Mesenchymal stem cell (in vitro differentiated cells and primary cell): ENCODE measurements around the gene CYBRD1.

Source experiments
- DNase-seq: peaks from one replicate; pipeline ENCODE4 v3.0.0-alpha.2; 2013
- H2AFZ ChIP-seq: one replicate; pipeline ENCODE4 v1.6.1; 2013; ENCODE audit warnings: low read depth, mild to moderate bottlenecking, control low read depth, inconsistent platforms, low read length, moderate library complexity
- H2AK5ac ChIP-seq: 2 replicates; pipeline ENCODE4 v1.6.1; 2013; ENCODE audit warnings: low read length, moderate library complexity, mild to moderate bottlenecking, inconsistent platforms; ENCODE audit not compliant: severe bottlenecking
- H2BK120ac ChIP-seq: one replicate; pipeline ENCODE4 v1.6.1; 2013; ENCODE audit warnings: low read depth, mild to moderate bottlenecking, inconsistent platforms, low read length, moderate library complexity
- H2BK12ac ChIP-seq, 2 experiments: one replicate each; pipeline ENCODE4 v1.6.1; 2013; ENCODE audit warnings: inconsistent platforms in 2 of 2, low read length in 2 of 2, mild to moderate bottlenecking in 2 of 2, moderate library complexity in 2 of 2, control low read depth in 1 of 2
- H2BK15ac ChIP-seq: one replicate; pipeline ENCODE4 v1.6.1; 2013; ENCODE audit warnings: mild to moderate bottlenecking, low read depth, inconsistent platforms; ENCODE audit not compliant: poor library complexity, severe bottlenecking
- H2BK5ac ChIP-seq: 2 replicates; pipeline ENCODE4 v1.6.1; 2013; ENCODE audit warnings: low read depth, mild to moderate bottlenecking, low read length, control low read depth, inconsistent platforms; ENCODE audit not compliant: poor library complexity, severe bottlenecking
- H3K14ac ChIP-seq, 2 experiments: one replicate each; pipeline ENCODE4 v1.6.1; 2013; ENCODE audit warnings: inconsistent platforms in 2 of 2, low read length in 2 of 2, control low read depth in 1 of 2, mild to moderate bottlenecking in 1 of 2, moderate library complexity in 1 of 2
- H3K18ac ChIP-seq, 2 experiments: one replicate each; pipeline ENCODE4 v1.6.1; 2013; ENCODE audit warnings: inconsistent platforms in 2 of 2, low read length in 2 of 2, control low read depth in 1 of 2, low read depth in 1 of 2, mild to moderate bottlenecking in 1 of 2
- H3K23ac ChIP-seq, 2 experiments: one replicate each; pipeline ENCODE4 v1.6.1; 2013; ENCODE audit warnings: inconsistent platforms in 2 of 2, low read length in 2 of 2, mild to moderate bottlenecking in 2 of 2, moderate library complexity in 2 of 2, control low read depth in 1 of 2
- H3K27ac ChIP-seq: 2 replicates; pipeline ENCODE4 v1.5.1; 2013; ENCODE audit warnings: mild to moderate bottlenecking, moderate library complexity, low read length, control low read depth, inconsistent platforms; ENCODE audit not compliant: poor library complexity, severe bottlenecking
- H3K27me3 ChIP-seq, 2 experiments: 2 replicates each; pipeline versions ENCODE4 v1.6.1 to v1.7.0; 2013; ENCODE audit warnings: low read length in 2 of 2, mild to moderate bottlenecking in 2 of 2, moderate library complexity in 2 of 2, control low read depth in 1 of 2, inconsistent platforms in 1 of 2; ENCODE audit not compliant: control insufficient read depth in 1 of 2, insufficient read depth in 1 of 2
- H3K36me3 ChIP-seq, 2 experiments: 2 replicates each; pipeline versions ENCODE4 v1.6.1 to v1.7.0; 2013; ENCODE audit warnings: low read length in 2 of 2, control low read depth in 1 of 2, inconsistent platforms in 1 of 2, low read depth in 1 of 2, mild to moderate bottlenecking in 1 of 2; ENCODE audit not compliant: insufficient read depth in 2 of 2, control insufficient read depth in 1 of 2
- H3K4ac ChIP-seq, 2 experiments: one replicate each; pipeline ENCODE4 v1.6.1; 2013; ENCODE audit warnings: inconsistent platforms in 2 of 2, low read length in 2 of 2, mild to moderate bottlenecking in 2 of 2, moderate library complexity in 2 of 2, control low read depth in 1 of 2, low read depth in 1 of 2
- H3K4me1 ChIP-seq: 2 replicates; pipeline ENCODE4 v1.6.1; 2013; ENCODE audit warnings: low read depth, low read length, control low read depth; ENCODE audit not compliant: control insufficient read depth, insufficient read depth
- H3K4me2 ChIP-seq: 2 replicates; pipeline ENCODE4 v1.6.1; 2013; ENCODE audit warnings: low read length, mild to moderate bottlenecking, inconsistent platforms; ENCODE audit not compliant: poor library complexity, severe bottlenecking
- H3K4me3 ChIP-seq, 2 experiments: 2 replicates each; pipeline versions ENCODE4 v1.5.1 to v1.7.0; 2013; ENCODE audit warnings: low read length in 2 of 2, mild to moderate bottlenecking in 2 of 2, control low read depth in 1 of 2, low read depth in 1 of 2; ENCODE audit not compliant: insufficient read depth in 1 of 2
- H3K79me1 ChIP-seq: replicated peaks from 2 replicates; pipeline ENCODE4 v1.6.1; 2013; ENCODE audit warnings: mild to moderate bottlenecking, control low read depth, low read length, inconsistent platforms; ENCODE audit not compliant: poor library complexity, severe bottlenecking
- H3K9ac ChIP-seq: 2 replicates; pipeline ENCODE4 v1.7.0; 2013; ENCODE audit warnings: mild to moderate bottlenecking, low read length, moderate library complexity
- H3K9me3 ChIP-seq: 2 replicates; pipeline ENCODE4 v1.7.0; 2013; ENCODE audit warnings: mild to moderate bottlenecking, low read length; ENCODE audit not compliant: control insufficient read depth
- H4K8ac ChIP-seq: one replicate; pipeline ENCODE4 v1.6.1; 2013; ENCODE audit warnings: inconsistent platforms, mild to moderate bottlenecking, low read length, moderate library complexity
- H4K91ac ChIP-seq: one replicate; pipeline ENCODE4 v1.6.1; 2013; ENCODE audit warnings: mild to moderate bottlenecking, low read length, inconsistent platforms
- WGBS: methylation state at CpG from one replicate; pipeline ENCODE4 v1.1.7; 2013; ENCODE audit warnings: mixed read lengths; 5-methylcytosine and 5-hydroxymethylcytosine counted together

Gene CYBRD1

DNA sequence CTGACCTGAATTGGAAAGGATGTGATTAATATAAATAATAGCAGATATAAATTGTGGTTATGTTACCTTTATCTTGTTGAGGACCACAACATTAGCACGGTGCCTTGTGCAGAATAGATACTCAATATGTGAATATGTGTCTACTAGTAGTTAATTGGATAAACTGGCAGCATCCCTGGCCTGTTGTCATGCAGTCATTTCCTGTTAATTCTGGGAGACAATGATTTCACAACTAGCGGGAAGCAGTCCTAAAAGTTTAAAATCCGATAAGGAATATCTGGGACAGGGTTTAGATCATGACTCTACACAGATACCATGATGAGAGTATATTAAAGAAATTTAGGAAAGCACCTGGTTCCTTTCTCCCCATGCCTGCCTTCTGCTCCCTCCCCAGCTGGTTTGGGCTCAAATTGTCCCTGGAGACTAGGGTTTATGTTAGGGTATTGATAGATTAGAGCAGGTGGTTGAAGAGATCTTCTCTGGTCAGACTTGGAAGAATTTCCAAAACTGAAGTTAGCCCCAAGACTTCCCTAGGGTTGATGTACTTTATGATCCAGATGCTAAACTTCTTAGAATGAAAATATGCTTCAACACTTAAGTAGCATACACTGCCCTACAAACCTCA is 32.8 kb downstream of the CYBRD1 start:
- Histone ChIP-seq H3K4ac (no peak overlapping the region), H3K9me3 (no peaks in the 10 kb centered on the region), H3K79me1 (no peaks in the 10 kb centered on the region), H2BK15ac (no peak overlapping the region), H3K4me1 (peaks cover 4% of the 10 kb centered on the region), H3K14ac (no peak overlapping the region), H4K91ac (no peak overlapping the region), H2AFZ (no peak overlapping the region), H3K36me3 (peaks cover 2 to 78% of the 10 kb centered on the region in 2 experiments), H4K8ac (no peak overlapping the region), H2AK5ac (no peak overlapping the region), H2BK12ac (no peak overlapping the region), H3K9ac (no peak overlapping the region), H3K27me3 (no peaks in the 10 kb centered on the region), H3K23ac (no peak overlapping the region), H3K4me3 (no peak overlapping the region), H3K27ac (no peak overlapping the region), H3K4me2 (no peak overlapping the region), H2BK5ac (no peak overlapping the region), H3K18ac (no peak overlapping the region), H2BK120ac (no peak overlapping the region)
- no peak for DNase-seq
- 91% methylated on average over 1 of the region's 3 CpGs for WGBS

DNA sequence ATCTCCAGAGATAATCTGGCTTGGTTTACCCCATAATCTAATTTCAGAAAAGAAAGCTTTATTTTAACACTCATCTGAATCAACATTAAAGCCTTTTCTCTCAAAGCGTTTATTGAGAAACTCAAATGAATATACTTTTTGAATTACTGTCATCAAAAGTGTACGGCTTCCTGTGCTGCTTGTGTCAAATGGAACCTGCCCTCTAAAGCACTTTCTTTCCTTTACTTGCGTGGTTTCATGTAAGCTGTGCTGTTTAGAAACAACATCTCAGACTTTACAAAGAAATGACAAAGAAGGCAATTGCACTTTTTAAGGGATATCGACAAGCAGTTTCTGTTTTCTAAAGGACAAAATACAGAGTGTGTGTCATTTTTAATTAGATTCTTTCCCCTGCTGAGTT is 35.1 kb downstream of the CYBRD1 start:
- Histone ChIP-seq H3K4me1 (no peaks in the 10 kb centered on the region), H3K9me3 (no peaks in the 10 kb centered on the region), H3K4me3 (no peak overlapping the region), H2BK5ac (no peak overlapping the region), H3K9ac (no peak overlapping the region), H3K14ac (no peak overlapping the region), H3K27ac (no peak overlapping the region), H2BK120ac (no peak overlapping the region), H3K23ac (no peak overlapping the region), H3K79me1 (no peaks in the 10 kb centered on the region), H3K18ac (no peak overlapping the region), H3K4ac (no peak overlapping the region), H2BK15ac (no peak overlapping the region), H3K36me3 (peaks cover 2 to 56% of the 10 kb centered on the region in 2 experiments), H3K4me2 (no peak overlapping the region), H4K91ac (no peak overlapping the region), H3K27me3 (no peaks in the 10 kb centered on the region), H4K8ac (no peak overlapping the region), H2AFZ (no peak overlapping the region), H2BK12ac (no peak overlapping the region), H2AK5ac (no peak overlapping the region)
- WGBS: 90% methylated on average over 4 of the region's 4 CpGs
- no peak for DNase-seq

DNA sequence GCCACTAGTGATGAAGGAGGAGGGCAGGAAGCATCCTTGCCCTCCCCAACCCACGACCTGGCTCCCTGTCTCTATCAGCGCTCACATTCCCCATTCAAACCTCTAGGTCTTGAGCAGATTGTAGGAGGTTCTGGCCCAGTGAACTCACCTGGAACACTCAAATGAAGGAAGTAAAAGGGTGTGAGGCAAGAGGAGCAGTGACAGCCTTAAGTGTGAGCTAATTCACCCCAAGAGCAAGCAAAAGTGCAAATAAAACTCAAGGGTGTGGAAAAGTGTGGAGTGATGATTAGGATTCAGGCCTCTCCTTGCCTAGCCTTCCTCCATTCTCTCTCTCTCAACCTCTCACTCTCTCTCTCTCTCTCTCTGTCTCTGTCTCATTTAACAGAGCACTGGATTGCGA is 41.0 kb downstream of the CYBRD1 start:
- H3K4ac ChIP-seq: no peak overlapping the region
- DNase-seq: no peak
- H3K36me3 ChIP-seq: peaks cover 0 to 3% of the 10 kb centered on the region in 2 experiments
- no peak overlapping the region for H3K9ac ChIP-seq
- no peak overlapping the region for H3K14ac ChIP-seq
- no peak overlapping the region for H2AK5ac ChIP-seq
- no peak overlapping the region for H4K91ac ChIP-seq
- peak overlapping the region in 1 of 2 experiments; percentile 24 for H3K18ac ChIP-seq
- H3K9me3 ChIP-seq: no peaks in the 10 kb centered on the region
- no peak overlapping the region for H2BK120ac ChIP-seq
- H3K79me1 ChIP-seq: no peaks in the 10 kb centered on the region
- no peak overlapping the region for H3K27ac ChIP-seq
- no CpG with 5 or more reads among the region's 3 CpGs for WGBS
- H2BK12ac ChIP-seq: no peak overlapping the region
- no peak overlapping the region for H3K4me2 ChIP-seq
- no peaks in the 10 kb centered on the region for H3K27me3 ChIP-seq
- H2AFZ ChIP-seq: peak overlapping the region; percentile 11
- H2BK5ac ChIP-seq: no peak overlapping the region
- no peak overlapping the region for H4K8ac ChIP-seq
- peak overlapping the region; percentile 88 for H2BK15ac ChIP-seq
- no peak overlapping the region for H3K23ac ChIP-seq
- H3K4me1 ChIP-seq: no peaks in the 10 kb centered on the region
- H3K4me3 ChIP-seq: no peak overlapping the region

DNA sequence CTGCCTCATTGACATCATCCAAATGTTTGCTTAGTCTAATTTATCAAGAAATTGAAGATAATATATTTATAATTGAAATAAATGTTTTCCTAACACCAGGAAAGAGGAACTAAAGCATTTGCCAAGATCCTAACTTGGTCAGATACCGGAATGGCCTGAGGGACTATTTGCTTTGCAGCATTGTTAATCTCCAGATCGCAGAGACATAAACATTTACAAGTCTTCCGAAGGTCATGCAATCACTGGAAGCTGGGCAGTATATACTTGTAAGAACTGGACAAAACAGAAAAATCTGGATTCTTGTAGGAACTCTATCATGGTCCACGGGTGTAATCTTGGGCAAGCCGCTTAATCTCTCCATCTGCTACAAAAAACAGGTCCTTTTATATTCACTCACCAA is 42.2 kb downstream of the CYBRD1 start:
- H3K18ac ChIP-seq: no peak overlapping the region
- no peak overlapping the region for H2BK120ac ChIP-seq
- no peak overlapping the region for H2AFZ ChIP-seq
- H3K27ac ChIP-seq: no peak overlapping the region
- H4K8ac ChIP-seq: no peak overlapping the region
- no peaks in the 10 kb centered on the region for H3K9me3 ChIP-seq
- no peaks in the 10 kb centered on the region for H3K4me1 ChIP-seq
- no peaks in the 10 kb centered on the region for H3K36me3 ChIP-seq
- H2BK12ac ChIP-seq: no peak overlapping the region
- peak; percentile 66 for DNase-seq
- no peak overlapping the region for H2BK5ac ChIP-seq
- 68% methylated on average over 3 of the region's 5 CpGs for WGBS
- H3K27me3 ChIP-seq: no peaks in the 10 kb centered on the region
- H3K9ac ChIP-seq: no peak overlapping the region
- no peaks in the 10 kb centered on the region for H3K79me1 ChIP-seq
- H3K23ac ChIP-seq: no peak overlapping the region
- H2BK15ac ChIP-seq: no peak overlapping the region
- H2AK5ac ChIP-seq: no peak overlapping the region
- no peak overlapping the region for H3K14ac ChIP-seq
- H3K4ac ChIP-seq: no peak overlapping the region
- H3K4me3 ChIP-seq: no peak overlapping the region
- no peak overlapping the region for H4K91ac ChIP-seq
- no peak overlapping the region for H3K4me2 ChIP-seq
